T-helper 1 cell treated with Interleukin-12 subunit alpha and Interleukin-12 subunit beta and Interleukin-4 antibody, amounts not matched to agents 30 ng/mL and 1 ng/mL, for 36 hours (primary cell): ENCODE data around the gene LRRC8E. TPM values are rescaled to one million over a fixed set of nuclear protein-coding genes. Genes with fewer than 3 reads are reported as not detected.
"Not testable (repeated sequence)": the region's sequence is repeated elsewhere in the genome, so short reads cannot be mapped to it uniquely, and the experiment has no call there.

Experiments used
- intact Hi-C: fragments of 100-400 bp; cut with micrococcal nuclease; formaldehyde crosslinking; loops from one replicate; pipeline ENCODE4 v1.15.1; 2024
- total RNA-seq: library from RNA; stranded (reverse); gene quantifications from 2 replicates; pipeline ENCODE4 v1.2.3, GENCODE V29; 2022

LRRC8E gene
- total RNA-seq, 1 donor from 2014 or later = not detected

GRCh38 chr19:7883796-7884570, 4.3 kb upstream of the LRRC8E start:
- intact Hi-C loops = no loop called here

- intact Hi-C loops = no loop called here
These were observed 2.5 kb upstream of the LRRC8E start for GRCh38 chr19:7885818-7886217.

GRCh38 chr19:7887408-7888144, 734 bp upstream of the LRRC8E start:
- intact Hi-C loops = no loop called here

GRCh38 chr19:7888826-7889217, 512 bp downstream of the LRRC8E start:
- intact Hi-C loops = no loop called here

GRCh38 chr19:7893362-7894101, 5.2 kb downstream of the LRRC8E start:
- intact Hi-C loops = not testable (repeated sequence)

GRCh38 chr19:7894612-7895309, 6.5 kb downstream of the LRRC8E start:
- intact Hi-C loops = no loop called here

- intact Hi-C loops = no loop called here
These were observed 7.3 kb downstream of the LRRC8E start for GRCh38 chr19:7895565-7895964.

GRCh38 chr19:7897292-7897691, 9.0 kb downstream of the LRRC8E start:
- intact Hi-C loops = no loop called here

- intact Hi-C loops = no loop called here
These were observed 10.7 kb downstream of the LRRC8E start for GRCh38 chr19:7898967-7899366.

- intact Hi-C loops = no loop called here
These were observed 11.6 kb downstream of the LRRC8E start for GRCh38 chr19:7899751-7900378.

- intact Hi-C loops = no loop called here
These were observed 12.1 kb downstream of the LRRC8E start for GRCh38 chr19:7900401-7900870.

GRCh38 chr19:7900931-7901330, 12.6 kb downstream of the LRRC8E start:
- intact Hi-C loops = no loop called here

GRCh38 chr19:7901337-7901736, 13.0 kb downstream of the LRRC8E start:
- intact Hi-C loops = no loop called here

GRCh38 chr19:7902796-7903243, 14.5 kb downstream of the LRRC8E start:
- intact Hi-C loops = loop anchor here (1.0 kb wide), 7 partner anchors 13 to 369 kb away; partner anchors contain the start of genes PET100, SNAPC2, TIMM44 and XAB2

- intact Hi-C loops = loop anchor here (1.0 kb wide), 7 partner anchors 13 to 369 kb away; partner anchors contain the start of genes PET100, SNAPC2, TIMM44 and XAB2
These were observed 15.1 kb downstream of the LRRC8E start, which contains the start of gene MAP2K7 for GRCh38 chr19:7903244-7904073. Gene MAP2K7 (plus strand): TSS chr19:7903877. CDS start chr19:7903945, 68 bp downstream.

- intact Hi-C loops = no loop called here
These were observed 16.0 kb downstream of the LRRC8E start for GRCh38 chr19:7904074-7905020.

GRCh38 chr19:7905268-7905667, 17.0 kb downstream of the LRRC8E start:
- intact Hi-C loops = no loop called here

- intact Hi-C loops = no loop called here
These were observed 17.5 kb downstream of the LRRC8E start for GRCh38 chr19:7905859-7906258.
